Measurements from ENCODE around the gene PSME2.

DNA sequence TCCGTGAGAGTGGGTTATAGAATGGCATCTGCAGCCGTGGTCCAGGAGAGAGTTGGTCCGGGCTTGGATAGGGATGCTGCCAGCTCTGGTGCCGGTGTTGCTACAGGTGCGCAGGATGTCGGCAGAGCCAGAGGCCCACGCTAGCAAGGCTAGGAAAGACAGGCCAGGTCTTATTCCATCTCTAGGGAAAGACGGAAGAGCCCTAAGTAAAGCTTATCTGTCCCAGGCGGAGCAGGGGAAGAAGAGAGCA lies 10.9 kb downstream of the PSME2 start:
- TF ChIP-seq, protein P1, sequence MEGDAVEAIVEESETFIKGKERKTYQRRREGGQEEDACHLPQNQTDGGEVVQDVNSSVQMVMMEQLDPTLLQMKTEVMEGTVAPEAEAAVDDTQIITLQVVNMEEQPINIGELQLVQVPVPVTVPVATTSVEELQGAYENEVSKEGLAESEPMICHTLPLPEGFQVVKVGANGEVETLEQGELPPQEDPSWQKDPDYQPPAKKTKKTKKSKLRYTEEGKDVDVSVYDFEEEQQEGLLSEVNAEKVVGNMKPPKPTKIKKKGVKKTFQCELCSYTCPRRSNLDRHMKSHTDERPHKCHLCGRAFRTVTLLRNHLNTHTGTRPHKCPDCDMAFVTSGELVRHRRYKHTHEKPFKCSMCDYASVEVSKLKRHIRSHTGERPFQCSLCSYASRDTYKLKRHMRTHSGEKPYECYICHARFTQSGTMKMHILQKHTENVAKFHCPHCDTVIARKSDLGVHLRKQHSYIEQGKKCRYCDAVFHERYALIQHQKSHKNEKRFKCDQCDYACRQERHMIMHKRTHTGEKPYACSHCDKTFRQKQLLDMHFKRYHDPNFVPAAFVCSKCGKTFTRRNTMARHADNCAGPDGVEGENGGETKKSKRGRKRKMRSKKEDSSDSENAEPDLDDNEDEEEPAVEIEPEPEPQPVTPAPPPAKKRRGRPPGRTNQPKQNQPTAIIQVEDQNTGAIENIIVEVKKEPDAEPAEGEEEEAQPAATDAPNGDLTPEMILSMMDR (IDR thresholded peaks at IDR 0.05; ENCODE audit: poor library complexity) = no peak
- TF ChIP-seq EZH2 (IDR thresholded peaks at IDR 0.05; ENCODE audit: borderline replicate concordance) = no peak
- no peak for TF ChIP-seq EZH2phosphoT487 (IDR thresholded peaks at IDR 0.05; ENCODE audit: low read depth, severe bottlenecking, unreplicated experiment)

All from hepatocyte (in vitro differentiated cells).